ENCODE results near the gene C9orf40. TPM values are rescaled to one million over a fixed set of nuclear protein-coding genes. Genes with fewer than 3 reads are reported as not detected.
A peak's percentile ranks its signal among the peaks of the same experiment; 100 is the strongest.

Gene C9orf40
- total RNA-seq, 4 donors from 2014 or later, result 4.2 to 5.9 (median 5.2) TPM

GRCh38 chr9:74953235-74953751, 581 bp upstream of the C9orf40 start:
- 37 to 42% methylated on average over 8 of the region's 8 CpGs for WGBS, 2 donors
- Histone ChIP-seq H3K4me3 (peak overlapping the region; percentile 63 to 96 (median 88)), H3K9me3 (no peaks in the 10 kb centered on the region), H3K27me3 (no peaks in the 10 kb centered on the region), H3K36me3 (no peaks in the 10 kb centered on the region), H3K4me1 (peaks cover 0 to 17% (median 0%) of the 10 kb centered on the region in 4 donors), H3K27ac (peak overlapping the region; percentile 95 to 98 (median 98))
- no peak for DNase-seq (ENCODE audit: low spot score in 2 of 2)
- no peak for TF ChIP-seq EP300 (IDR thresholded peaks at IDR 0.05)
- TF ChIP-seq POLR2A (IDR thresholded peaks at IDR 0.05), result no peak
- no peak for TF ChIP-seq CTCF (IDR thresholded peaks at IDR 0.05)

GRCh38 chr9:74951725-74952151, 974 bp downstream of the C9orf40 start:
- TF ChIP-seq EP300 (IDR thresholded peaks at IDR 0.05), result no peak
- TF ChIP-seq CTCF (IDR thresholded peaks at IDR 0.05), result no peak
- no peak for TF ChIP-seq POLR2A (IDR thresholded peaks at IDR 0.05)
- 1% methylated on average over 20 to 30 of the region's 30 CpGs for WGBS, 2 donors
- peaks cover 0 to 17% (median 0%) of the 10 kb centered on the region in 4 donors for H3K4me1 ChIP-seq
- DNase-seq (ENCODE audit: low spot score in 2 of 2), result peak in 1 of 2 donors; percentile 34
- no peaks in the 10 kb centered on the region for H3K36me3 ChIP-seq
- no peaks in the 10 kb centered on the region for H3K27me3 ChIP-seq
- no peaks in the 10 kb centered on the region for H3K9me3 ChIP-seq
- H3K4me3 ChIP-seq, result peak overlapping the region; percentile 63 to 96 (median 88)
- H3K27ac ChIP-seq, result peak overlapping the region; percentile 95 to 98 (median 98)

- Histone ChIP-seq H3K36me3 (no peaks in the 10 kb centered on the region), H3K4me1 (peaks cover 0 to 17% (median 0%) of the 10 kb centered on the region in 4 donors), H3K27me3 (no peaks in the 10 kb centered on the region), H3K9me3 (no peaks in the 10 kb centered on the region), H3K4me3 (peak overlapping the region; percentile 63 to 96 (median 88)), H3K27ac (peak overlapping the region in 3 of 4 donors; percentile 98)
- TF ChIP-seq EP300 (IDR thresholded peaks at IDR 0.05) (no peak), CTCF (IDR thresholded peaks at IDR 0.05) (no peak), POLR2A (IDR thresholded peaks at IDR 0.05) (no peak)
- WGBS, 2 donors, result 69 to 76% methylated on average over 21 of the region's 21 CpGs
- no peak for DNase-seq (ENCODE audit: low spot score in 2 of 2)
Measured at GRCh38 chr9:74951107-74951720, 1.5 kb downstream of the C9orf40 start.

- TF ChIP-seq POLR2A (IDR thresholded peaks at IDR 0.05) (no peak), EP300 (IDR thresholded peaks at IDR 0.05) (no peak), CTCF (IDR thresholded peaks at IDR 0.05) (no peak)
- H3K4me3 ChIP-seq, result no peak overlapping the region
- no peak for DNase-seq (ENCODE audit: low spot score in 2 of 2)
- H3K27me3 ChIP-seq, result no peaks in the 10 kb centered on the region
- H3K27ac ChIP-seq, result no peak overlapping the region
- no peaks in the 10 kb centered on the region for H3K36me3 ChIP-seq
- 83 to 85% methylated on average over 10 of the region's 10 CpGs for WGBS, 2 donors
- H3K9me3 ChIP-seq, result no peaks in the 10 kb centered on the region
- H3K4me1 ChIP-seq, result peaks cover 0 to 17% (median 0%) of the 10 kb centered on the region in 4 donors
Measured at GRCh38 chr9:74949859-74950855, 2.6 kb downstream of the C9orf40 start.
